ENCODE measurements around the gene CHSY3.

CHSY3 gene

DNA sequence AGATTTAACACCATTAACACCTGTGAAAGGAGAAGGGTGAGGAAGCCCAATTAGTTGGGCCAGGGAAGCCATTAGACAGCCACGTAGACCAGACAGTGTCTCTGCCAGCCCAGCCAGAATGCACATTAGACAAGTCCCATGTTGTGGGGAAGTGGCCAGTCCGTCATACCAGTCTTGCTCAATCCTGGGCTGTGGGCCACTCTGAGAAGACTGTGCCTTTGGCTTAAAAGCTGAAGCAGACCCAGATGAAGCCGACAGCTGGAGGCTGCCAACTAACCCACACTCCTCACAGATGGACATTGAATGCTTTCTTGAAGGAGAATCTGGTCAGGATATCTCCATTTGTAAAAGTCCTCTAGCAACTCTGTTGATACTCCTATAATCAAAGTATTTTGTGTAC lies 128.5 kb downstream of the CHSY3 start:
- DNase-seq: no peak

GRCh38 chr5:130034566-130035210 lies 130.4 kb downstream of the CHSY3 start:
- DNase-seq: no peak

DNA sequence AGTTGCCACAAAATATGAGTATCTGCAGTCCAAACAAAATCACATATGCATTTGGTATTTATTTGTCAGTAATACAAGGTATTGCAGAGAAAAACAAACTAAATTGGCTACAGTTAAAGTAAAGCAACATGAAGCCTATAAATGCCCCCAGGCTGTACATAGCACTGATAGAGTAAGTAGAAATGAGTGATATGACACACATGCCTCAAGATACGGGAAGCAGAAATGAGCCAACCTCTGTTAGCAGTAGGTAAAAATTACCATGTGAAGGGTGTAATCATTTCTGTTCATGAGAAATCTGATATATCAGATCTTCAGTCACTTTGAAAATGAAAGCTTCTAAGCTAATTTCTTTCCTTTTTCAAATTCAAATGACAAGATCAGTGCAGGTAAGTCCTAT lies 131.1 kb downstream of the CHSY3 start:
- DNase-seq: no peak

- no peak for DNase-seq
Observed at GRCh38 chr5:130037905-130038304, 133.6 kb downstream of the CHSY3 start.

- no peak for DNase-seq
Observed at GRCh38 chr5:130043834-130044233, 139.6 kb downstream of the CHSY3 start.

- DNase-seq: no peak
Observed at GRCh38 chr5:130045334-130045733, 141.1 kb downstream of the CHSY3 start.

DNA sequence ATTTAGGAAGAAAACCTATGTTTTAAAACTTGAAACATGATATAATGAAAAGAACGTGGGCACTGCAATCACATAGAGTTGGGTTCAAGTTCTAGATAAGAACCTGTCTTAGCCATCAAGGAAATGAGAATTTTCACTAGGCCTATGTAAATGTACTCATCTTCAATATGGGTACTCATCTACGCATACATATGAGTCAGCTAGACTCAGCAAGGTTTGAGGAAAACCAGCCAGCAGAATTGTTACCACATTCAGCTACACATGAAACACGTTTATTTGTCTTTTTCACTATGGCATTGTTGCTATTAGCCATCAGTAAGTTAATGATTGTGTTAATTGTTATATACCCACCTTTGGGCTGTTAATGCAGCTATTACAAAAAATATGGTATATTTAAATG lies 146.3 kb downstream of the CHSY3 start:
- no peak for DNase-seq

GRCh38 chr5:130052752-130053151 lies 148.5 kb downstream of the CHSY3 start:
- DNase-seq: no peak

DNA sequence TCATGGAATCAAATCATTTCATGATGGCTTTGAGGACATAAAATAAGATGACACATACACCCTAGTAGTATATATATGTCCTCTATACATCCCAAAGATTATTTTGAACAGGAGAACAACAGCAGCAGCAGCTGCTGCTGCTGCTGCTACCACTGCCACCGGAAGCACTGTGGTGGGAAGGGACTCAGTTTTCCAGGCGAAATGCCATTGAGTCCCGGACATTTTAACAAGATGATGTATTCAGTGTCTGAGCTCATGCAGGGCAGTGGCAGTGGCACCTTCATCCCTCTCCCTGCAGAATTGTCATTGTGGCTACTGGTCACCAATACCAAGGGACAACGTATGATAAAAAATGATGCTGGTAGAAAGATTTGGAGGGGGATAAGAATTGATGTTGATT lies 151.3 kb downstream of the CHSY3 start:
- no peak for DNase-seq

DNA sequence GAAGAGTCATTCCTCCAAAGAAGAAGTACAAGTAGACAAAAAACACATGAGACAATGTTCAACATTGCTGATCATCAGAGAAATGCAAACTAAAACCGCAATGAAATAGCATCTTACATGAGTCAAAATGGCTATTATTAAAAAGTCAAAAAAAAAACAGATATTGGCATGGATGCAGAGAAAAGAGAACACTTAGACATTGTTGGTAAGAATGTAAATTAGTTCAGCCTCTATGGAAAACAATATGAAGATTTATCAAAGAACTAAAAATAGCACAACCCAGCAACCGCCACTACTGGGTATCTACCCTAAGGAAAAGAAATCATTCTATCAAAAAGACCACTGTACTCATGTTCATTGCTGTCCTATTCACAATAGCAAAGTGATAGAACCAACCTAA lies 157.5 kb downstream of the CHSY3 start:
- no peak for DNase-seq

DNA sequence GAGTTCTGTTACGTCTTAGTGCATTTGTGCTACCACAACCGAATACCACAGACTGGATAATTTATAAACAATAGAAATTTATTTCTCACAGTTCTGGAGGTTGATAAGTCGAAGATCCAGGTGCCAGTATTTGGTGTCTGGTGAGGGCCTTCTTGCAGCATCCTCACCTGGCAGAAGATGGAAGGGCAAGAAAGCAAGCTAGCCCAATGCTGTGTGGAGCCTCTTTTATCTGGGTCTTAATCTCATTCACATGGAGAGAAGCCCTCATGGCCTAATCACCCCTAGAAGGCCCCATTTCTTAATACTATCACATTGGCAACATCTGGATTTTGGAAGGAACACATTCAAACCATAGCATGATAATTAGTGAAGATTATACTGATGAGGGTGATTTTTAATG lies 159.3 kb downstream of the CHSY3 start:
- DNase-seq: no peak

- no peak for DNase-seq
Observed at GRCh38 chr5:130064484-130064883, 160.2 kb downstream of the CHSY3 start.

DNA sequence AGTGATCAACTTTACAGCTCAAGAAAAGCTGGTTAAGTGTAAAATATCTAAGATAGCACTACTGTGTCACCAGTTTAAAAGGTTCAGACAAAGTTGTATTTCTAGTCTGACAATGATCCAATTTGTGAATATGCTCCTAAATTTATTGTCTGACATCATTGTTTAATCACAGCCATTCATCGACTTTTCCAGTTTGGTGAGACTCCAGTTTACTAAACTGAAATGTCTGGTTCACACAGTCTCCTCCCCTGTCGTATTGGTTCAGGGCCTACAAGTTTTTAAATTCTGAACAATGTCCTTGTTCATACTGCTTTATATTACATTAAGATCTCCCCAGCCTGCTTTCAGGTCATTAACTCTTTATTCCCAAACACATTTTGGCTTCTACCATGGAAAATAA lies 161.4 kb downstream of the CHSY3 start:
- no peak for DNase-seq

DNA sequence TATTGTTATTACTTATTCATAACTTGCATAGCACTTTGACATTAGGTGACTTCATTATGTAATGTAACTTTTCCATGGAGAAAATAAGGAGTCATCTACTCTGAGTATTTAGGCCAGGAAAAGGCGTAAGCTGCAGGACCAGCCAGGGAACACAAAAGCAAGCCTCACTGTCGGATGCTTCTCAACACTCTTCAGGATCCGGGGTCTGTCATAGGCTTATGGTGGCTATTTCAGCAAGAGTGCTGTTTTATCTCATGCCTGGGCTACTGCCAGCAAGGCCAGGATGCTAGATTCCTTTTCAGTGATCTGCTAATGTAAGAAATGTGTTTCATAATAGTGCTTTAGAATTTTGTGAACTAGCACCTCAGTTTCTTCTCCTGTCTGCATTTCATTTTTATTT lies 162.4 kb downstream of the CHSY3 start:
- no peak for DNase-seq

DNA sequence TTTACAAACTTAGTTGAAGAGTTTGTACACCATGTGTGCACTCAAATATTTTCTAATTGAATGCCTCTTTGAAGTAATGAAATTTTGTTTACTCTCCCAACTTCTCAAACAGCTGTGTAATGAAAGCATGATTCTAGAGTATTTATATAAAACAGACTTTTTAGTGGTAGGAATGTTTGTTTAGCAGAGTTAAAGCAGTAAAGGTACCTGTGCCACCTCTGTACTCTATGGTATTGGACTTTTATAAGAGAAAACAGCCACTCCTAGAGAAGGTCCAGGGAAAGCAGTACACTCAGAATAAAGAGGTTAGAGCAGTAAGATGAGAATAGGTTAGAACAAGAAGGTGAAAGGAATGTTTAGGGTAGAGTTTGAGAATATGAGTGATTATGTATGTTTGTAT lies 163.1 kb downstream of the CHSY3 start:
- DNase-seq: no peak

DNA sequence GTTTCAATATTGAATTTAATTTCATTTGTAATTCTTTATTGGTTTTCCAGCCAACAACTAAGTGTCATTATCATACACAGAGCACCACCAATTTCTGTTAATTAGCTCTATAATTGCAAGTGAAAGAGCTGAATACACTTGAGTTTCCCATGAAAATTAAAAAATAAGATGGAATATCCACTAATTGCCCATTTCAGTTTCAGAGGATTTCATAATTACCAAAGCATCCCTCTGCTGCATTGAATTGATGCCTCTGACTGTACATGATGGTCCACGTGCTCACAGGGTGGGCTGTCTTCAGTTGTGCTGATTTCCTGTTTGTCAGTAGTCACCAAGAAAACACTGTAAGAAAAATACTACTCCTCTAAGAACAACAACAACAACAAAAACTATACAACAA lies 163.8 kb downstream of the CHSY3 start:
- DNase-seq: no peak

GRCh38 chr5:130068988-130069387 lies 164.7 kb downstream of the CHSY3 start:
- DNase-seq: no peak

- no peak for DNase-seq
Observed at GRCh38 chr5:130074820-130075219, 170.6 kb downstream of the CHSY3 start.

- DNase-seq: no peak
Observed at GRCh38 chr5:130077007-130077406, 172.7 kb downstream of the CHSY3 start.

GRCh38 chr5:130078661-130079060 lies 174.4 kb downstream of the CHSY3 start:
- DNase-seq: no peak

- DNase-seq: no peak
Observed at GRCh38 chr5:130090569-130091270, 186.5 kb downstream of the CHSY3 start.

DNA sequence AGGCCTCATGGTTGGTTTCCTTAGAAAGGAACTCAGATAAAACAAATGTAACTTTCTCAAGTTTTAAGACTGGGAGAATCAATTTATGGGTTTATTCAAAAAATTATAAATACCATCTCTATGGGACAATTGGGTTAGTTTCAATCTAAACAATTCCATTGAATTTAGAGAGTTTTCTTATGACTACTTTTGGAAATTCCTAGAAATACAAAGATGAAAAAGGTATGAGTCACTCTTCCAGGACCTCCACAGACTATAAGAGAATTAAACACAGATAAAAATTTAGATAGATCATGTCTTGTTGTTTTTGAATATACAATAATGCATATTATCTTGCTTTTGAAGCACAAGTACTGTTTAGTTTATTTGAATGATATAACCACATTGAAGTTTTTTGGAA lies 188.7 kb downstream of the CHSY3 start:
- DNase-seq: no peak

DNA sequence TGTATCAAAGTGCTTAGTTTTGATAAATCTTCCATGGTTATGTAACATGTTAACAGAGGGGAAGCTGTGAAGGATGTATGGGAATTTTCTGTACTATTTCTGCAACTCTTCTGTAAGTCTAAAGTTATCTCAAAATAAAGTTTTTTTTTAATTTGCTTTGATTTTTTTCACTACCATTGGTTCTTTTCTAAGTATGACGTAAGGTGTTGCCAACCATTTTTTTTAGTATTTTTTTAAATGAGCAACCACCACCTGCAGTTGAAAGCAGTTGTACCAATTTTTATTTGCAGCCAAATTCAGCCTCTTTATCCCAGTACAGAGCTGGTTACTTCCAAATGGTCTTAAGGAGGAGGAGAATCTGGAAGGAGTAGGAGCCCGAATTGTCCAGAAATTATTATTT lies 192.2 kb downstream of the CHSY3 start:
- DNase-seq: no peak

DNA sequence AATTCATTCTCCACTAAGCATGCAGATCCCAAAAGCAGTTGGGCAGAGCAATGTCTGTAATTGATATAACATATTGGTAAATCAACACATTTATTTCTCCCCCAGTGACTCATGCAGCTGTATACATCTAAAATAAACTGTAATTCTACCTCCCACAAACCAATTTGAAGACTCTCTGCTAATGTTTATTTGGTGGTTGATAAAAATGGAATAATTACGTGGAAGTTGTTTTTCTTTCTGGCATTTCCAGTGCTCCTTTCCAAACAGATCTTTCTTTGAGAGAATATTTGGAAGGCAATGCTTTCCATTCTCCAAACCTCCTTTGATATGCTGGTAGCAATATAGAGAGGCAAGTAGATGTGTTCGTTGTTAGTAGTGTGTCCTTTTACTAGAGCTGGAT lies 194.7 kb downstream of the CHSY3 start:
- DNase-seq: no peak

DNA sequence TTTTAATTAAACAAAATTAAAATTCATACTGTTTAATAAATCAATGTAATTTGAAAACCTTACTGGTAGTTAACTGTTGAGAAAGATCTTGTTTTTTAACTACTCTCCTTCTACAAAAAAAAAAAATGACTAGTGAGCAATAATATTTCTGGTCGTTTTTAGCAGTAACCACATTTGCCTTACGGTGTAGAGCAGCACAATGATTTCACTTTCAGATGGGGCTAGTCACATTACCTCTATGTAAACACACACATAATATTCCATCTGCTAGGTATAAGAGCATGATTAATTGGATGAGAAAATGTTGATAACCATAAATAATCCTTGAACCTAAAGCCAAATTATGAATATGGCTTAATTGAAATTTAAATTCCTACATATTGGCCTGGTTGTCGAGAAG lies 198.1 kb downstream of the CHSY3 start:
- DNase-seq: no peak

Measured in NCI-H2107 (cell line).